GM23338 (cell line): ENCODE results near the gene SYNE2.

Experiments used
- CREB1 ChIP-seq: fragments of 250-450 bp; sonication (Bioruptor Pico); IDR thresholded peaks from 2 replicates; pipeline ENCODE4 v1.5.0; 2020; ENCODE audit warnings: low read depth, mild to moderate bottlenecking, moderate library complexity
- CTCF ChIP-seq, 2 experiments: fragments of 200-600 bp in 1 of 2; sonication (generic) in 1 of 2; conservative IDR thresholded peaks; 2 replicates each; pipeline versions ENCODE4 v1.5.1 to v1.6.1; 2016 to 2017; ENCODE audit warnings: antibody characterized with exemption in 2 of 2, low read depth in 2 of 2, mild to moderate bottlenecking in 2 of 2, moderate library complexity in 1 of 2
- EZH2 ChIP-seq: fragments of 200-600 bp; sonication (generic); IDR thresholded peaks from one replicate; pipeline ENCODE4 v1.8.0; 2017; ENCODE audit warnings: antibody characterized with exemption, mild to moderate bottlenecking, low read depth; ENCODE audit not compliant: unreplicated experiment
- JUNB ChIP-seq: IDR thresholded peaks from one replicate; pipeline ENCODE4 v1.6.1; 2016; ENCODE audit warnings: antibody characterized with exemption; ENCODE audit not compliant: unreplicated experiment
- POLR2AphosphoS5 ChIP-seq: IDR thresholded peaks from 2 replicates; pipeline ENCODE4 v1.6.1; 2016; ENCODE audit warnings: antibody characterized with exemption, low read depth

- TF ChIP-seq JUNB = no peak
- TF ChIP-seq CTCF (conservative IDR thresholded peaks at IDR 0.05; ENCODE audit: low read depth in 2 of 2) = no peak
- no peak for TF ChIP-seq EZH2
- no peak for TF ChIP-seq POLR2AphosphoS5
- no peak for TF ChIP-seq CREB1 (CRISPR knock-in tag)
These were observed 272.5 kb downstream of the SYNE2 start for GRCh38 chr14:64125270-64125669.
